ENCODE data around the gene RBMS1.

The RBMS1 gene

GRCh38 chr2:160347269-160347863 is 146.2 kb downstream of the RBMS1 start:
- Histone ChIP-seq H3K9ac (ENCODE audit: low read length) (no peak overlapping the region), H4K20me1 (ENCODE audit: insufficient read depth, low read length) (no peaks in the 10 kb centered on the region), H3K27ac (ENCODE audit: low read length) (no peak overlapping the region), H3K4me3 (ENCODE audit: low read length) (no peak overlapping the region), H3K9me3 (ENCODE audit: insufficient read depth, low read length) (no peaks in the 10 kb centered on the region), H2AFZ (ENCODE audit: low read depth, low read length) (no peak overlapping the region), H3K79me2 (ENCODE audit: low read length) (no peaks in the 10 kb centered on the region), H3K27me3 (ENCODE audit: low read depth, low read length) (no peaks in the 10 kb centered on the region), H3K4me2 (ENCODE audit: low read length) (no peak overlapping the region), H3K36me3 (replicated peaks; ENCODE audit: low read depth, low read length) (no peaks in the 10 kb centered on the region), H3K4me1 (ENCODE audit: low read length) (peaks cover 11% of the 10 kb centered on the region)
- TF ChIP-seq EZH2phosphoT487 (IDR thresholded peaks at IDR 0.05; ENCODE audit: low read depth) = no peak
- no peak for TF ChIP-seq CTCF (IDR thresholded peaks at IDR 0.05; ENCODE audit: low read depth, low read length)

- no peaks in the 10 kb centered on the region for H4K20me1 ChIP-seq (ENCODE audit: insufficient read depth, low read length)
- H3K9me3 ChIP-seq (ENCODE audit: insufficient read depth, low read length) = no peaks in the 10 kb centered on the region
- H3K4me1 ChIP-seq (ENCODE audit: low read length) = peaks cover 4% of the 10 kb centered on the region; the same call in 1 of the 2 replicates
- H3K4me3 ChIP-seq (ENCODE audit: low read length) = no peak overlapping the region
- H3K27ac ChIP-seq (ENCODE audit: low read length) = no peak overlapping the region
- H3K4me2 ChIP-seq (ENCODE audit: low read length) = peak overlapping the region; percentile 45
- no peak overlapping the region for H2AFZ ChIP-seq (ENCODE audit: low read depth, low read length)
- no peaks in the 10 kb centered on the region for H3K79me2 ChIP-seq (ENCODE audit: low read length)
- H3K36me3 ChIP-seq (replicated peaks; ENCODE audit: low read depth, low read length) = no peaks in the 10 kb centered on the region
- no peak for TF ChIP-seq CTCF (IDR thresholded peaks at IDR 0.05; ENCODE audit: low read depth, low read length)
- TF ChIP-seq EZH2phosphoT487 (IDR thresholded peaks at IDR 0.05; ENCODE audit: low read depth) = no peak
- H3K9ac ChIP-seq (ENCODE audit: low read length) = no peak overlapping the region
- no peaks in the 10 kb centered on the region for H3K27me3 ChIP-seq (ENCODE audit: low read depth, low read length)
Observed at GRCh38 chr2:160345071-160345764, 148.4 kb downstream of the RBMS1 start.

- Histone ChIP-seq H3K27me3 (ENCODE audit: low read depth, low read length) (no peaks in the 10 kb centered on the region), H3K4me1 (ENCODE audit: low read length) (peaks cover 4% of the 10 kb centered on the region; the same call in 1 of the 2 replicates), H4K20me1 (ENCODE audit: insufficient read depth, low read length) (no peaks in the 10 kb centered on the region), H3K9me3 (ENCODE audit: insufficient read depth, low read length) (no peaks in the 10 kb centered on the region), H3K79me2 (ENCODE audit: low read length) (no peaks in the 10 kb centered on the region), H3K4me2 (ENCODE audit: low read length) (no peak overlapping the region), H3K9ac (ENCODE audit: low read length) (no peak overlapping the region), H2AFZ (ENCODE audit: low read depth, low read length) (no peak overlapping the region), H3K36me3 (replicated peaks; ENCODE audit: low read depth, low read length) (no peaks in the 10 kb centered on the region), H3K27ac (ENCODE audit: low read length) (no peak overlapping the region), H3K4me3 (ENCODE audit: low read length) (no peak overlapping the region)
- no peak for TF ChIP-seq CTCF (IDR thresholded peaks at IDR 0.05; ENCODE audit: low read depth, low read length)
Observed at GRCh38 chr2:160343404-160343803, 150.2 kb downstream of the RBMS1 start.

- Histone ChIP-seq H3K27ac (ENCODE audit: low read length) (no peak overlapping the region), H3K4me3 (ENCODE audit: low read length) (no peak overlapping the region), H3K9ac (ENCODE audit: low read length) (no peak overlapping the region), H3K4me1 (ENCODE audit: low read length) (no peaks in the 10 kb centered on the region), H2AFZ (ENCODE audit: low read depth, low read length) (no peak overlapping the region), H3K4me2 (ENCODE audit: low read length) (no peak overlapping the region), H3K36me3 (replicated peaks; ENCODE audit: low read depth, low read length) (no peaks in the 10 kb centered on the region), H3K9me3 (ENCODE audit: insufficient read depth, low read length) (no peaks in the 10 kb centered on the region), H4K20me1 (ENCODE audit: insufficient read depth, low read length) (no peaks in the 10 kb centered on the region), H3K79me2 (ENCODE audit: low read length) (no peaks in the 10 kb centered on the region), H3K27me3 (ENCODE audit: low read depth, low read length) (no peaks in the 10 kb centered on the region)
- TF ChIP-seq EZH2phosphoT487 (IDR thresholded peaks at IDR 0.05; ENCODE audit: low read depth) (no peak), CTCF (IDR thresholded peaks at IDR 0.05; ENCODE audit: low read depth, low read length) (no peak)
Observed at GRCh38 chr2:160339726-160340125, 153.9 kb downstream of the RBMS1 start.

Measured in OCI-LY3 (cell line).